Fibroblast of peridontal ligament (primary cell): ENCODE results near the gene SND1.

Experiments used
- DNase-seq: peaks from one replicate; pipeline ENCODE4 v3.0.0-alpha.2; 2010; ENCODE audit errors: extremely low read depth

SND1 gene

DNA sequence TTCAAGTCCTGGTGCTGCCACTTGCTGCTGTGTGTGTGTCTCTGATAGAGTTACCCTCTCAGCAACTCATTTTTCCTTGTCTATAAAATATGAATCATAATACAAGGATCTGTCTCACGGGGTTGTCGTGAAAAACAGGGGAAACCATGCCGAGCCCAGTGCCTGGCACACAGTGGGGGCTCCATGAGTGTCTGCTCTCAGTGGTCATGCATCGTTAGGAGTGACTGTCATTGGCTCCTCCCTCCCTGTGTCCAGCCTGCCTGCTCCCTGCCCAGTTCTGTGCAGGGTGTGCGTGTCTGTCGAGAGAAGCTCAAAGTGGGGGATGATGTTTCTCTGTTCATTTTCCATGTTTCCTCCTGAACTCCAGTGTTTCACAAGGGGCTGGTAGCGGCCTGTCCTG is 462.8 kb downstream of the SND1 start:
- DNase-seq, result no peak

DNA sequence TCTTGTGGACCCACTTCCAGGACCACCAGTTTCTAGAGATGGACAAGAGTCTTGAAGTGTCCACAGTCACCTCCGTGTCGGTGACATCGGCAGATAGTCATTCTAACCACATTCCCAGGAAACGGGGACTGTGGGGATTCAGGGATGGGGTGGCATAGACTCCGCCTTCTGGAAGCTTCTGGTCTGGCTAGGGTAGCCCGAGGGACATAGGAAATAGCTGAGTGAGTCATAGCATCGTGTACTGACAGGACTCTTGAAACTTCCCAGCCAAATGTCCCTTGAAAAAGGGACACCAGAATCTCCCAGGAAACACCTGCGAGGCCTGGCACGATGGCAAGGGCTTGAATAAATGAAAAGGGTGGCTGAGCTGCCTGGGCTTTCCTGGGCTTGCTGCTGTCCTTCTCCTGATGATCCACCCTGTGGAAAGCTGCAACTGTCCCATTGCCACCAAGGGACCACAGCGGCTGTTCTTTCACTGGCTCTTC is 463.4 kb downstream of the SND1 start:
- no peak for DNase-seq

DNA sequence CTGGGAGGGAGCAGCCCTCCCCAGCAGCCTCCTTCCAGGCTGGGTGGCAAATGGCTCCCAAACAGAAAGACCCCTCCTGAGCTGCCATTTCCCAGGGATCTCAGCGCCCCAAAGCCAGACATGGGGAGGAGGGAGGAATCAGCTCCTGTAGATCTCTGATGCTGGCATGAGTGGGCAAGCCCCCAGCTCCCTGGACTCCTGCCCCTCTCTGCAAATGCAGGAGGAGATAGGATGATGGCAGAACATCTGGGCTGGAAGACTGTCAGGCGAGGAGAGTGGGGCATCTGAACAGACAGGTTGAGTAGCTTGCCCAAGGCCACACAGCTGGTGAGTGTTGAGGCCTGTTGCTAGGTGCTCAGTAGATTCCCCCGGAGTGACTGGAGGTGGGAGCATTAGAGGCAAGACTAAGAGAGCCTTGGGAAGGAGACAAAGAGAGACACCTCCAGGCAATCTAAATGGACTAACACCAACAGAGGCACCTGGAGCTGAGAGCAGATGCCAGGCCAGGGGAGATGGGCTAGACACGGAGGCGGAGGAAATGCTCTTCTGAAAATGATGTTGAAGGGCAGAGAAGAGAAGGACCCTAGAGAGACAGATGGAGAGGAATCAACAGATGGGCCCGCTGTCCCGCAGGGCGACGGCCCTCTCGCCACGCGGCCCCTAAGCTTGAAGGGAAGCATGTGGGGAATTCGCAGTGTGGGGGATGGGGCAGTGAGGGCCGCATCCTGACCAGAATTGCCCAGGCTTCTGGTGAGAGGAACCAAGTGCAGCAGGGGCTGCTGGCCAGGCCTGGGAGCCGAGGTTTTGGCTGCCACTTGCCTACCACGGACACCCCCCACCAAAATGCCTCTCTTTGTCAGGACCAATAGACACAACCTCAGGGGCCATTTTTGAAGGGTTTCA is 464.1 kb downstream of the SND1 start:
- no peak for DNase-seq

GRCh38 chr7:128116740-128117139 is 464.7 kb downstream of the SND1 start:
- DNase-seq, result no peak

DNA sequence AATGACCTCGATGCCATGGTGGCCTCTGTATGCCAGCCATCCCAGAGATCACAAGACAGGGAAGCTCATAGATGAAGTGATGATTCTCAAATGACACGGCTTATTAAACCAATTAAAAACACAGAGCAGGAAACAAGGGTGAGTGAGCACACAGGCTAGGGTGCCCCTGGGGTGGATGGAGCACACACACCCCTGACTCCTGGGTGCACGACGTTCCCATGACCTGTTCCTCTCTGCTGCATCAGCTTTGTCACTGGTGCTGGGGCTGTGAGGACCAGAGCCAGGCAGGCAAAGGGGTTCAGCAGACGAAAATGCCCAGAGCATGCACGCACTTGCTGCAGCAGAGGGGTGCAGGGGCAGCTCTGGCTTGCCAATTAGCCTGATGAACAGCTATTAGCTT is 465.7 kb downstream of the SND1 start:
- DNase-seq, result no peak

- no peak for DNase-seq
Observed at GRCh38 chr7:128119036-128119435, 467.0 kb downstream of the SND1 start.

DNA sequence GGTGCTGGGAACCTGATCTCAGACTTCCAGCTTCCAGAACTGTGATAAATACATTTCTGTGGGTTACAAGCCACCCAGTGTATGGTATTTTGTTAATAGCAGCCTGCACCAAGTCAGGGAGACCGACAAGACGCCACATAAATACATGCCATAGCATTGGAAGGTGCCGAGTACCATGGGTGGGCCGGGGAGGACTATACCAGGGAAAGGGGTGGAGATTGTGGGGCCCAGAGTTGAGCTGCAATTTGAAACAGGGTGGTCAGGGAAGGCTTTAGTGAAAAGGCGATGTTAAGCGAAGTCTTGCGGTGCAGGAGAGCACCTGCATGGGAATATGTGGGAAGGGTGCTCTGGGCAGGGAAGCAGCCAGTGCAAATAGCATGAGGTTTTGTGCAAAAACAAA is 468.1 kb downstream of the SND1 start:
- DNase-seq, result no peak

DNA sequence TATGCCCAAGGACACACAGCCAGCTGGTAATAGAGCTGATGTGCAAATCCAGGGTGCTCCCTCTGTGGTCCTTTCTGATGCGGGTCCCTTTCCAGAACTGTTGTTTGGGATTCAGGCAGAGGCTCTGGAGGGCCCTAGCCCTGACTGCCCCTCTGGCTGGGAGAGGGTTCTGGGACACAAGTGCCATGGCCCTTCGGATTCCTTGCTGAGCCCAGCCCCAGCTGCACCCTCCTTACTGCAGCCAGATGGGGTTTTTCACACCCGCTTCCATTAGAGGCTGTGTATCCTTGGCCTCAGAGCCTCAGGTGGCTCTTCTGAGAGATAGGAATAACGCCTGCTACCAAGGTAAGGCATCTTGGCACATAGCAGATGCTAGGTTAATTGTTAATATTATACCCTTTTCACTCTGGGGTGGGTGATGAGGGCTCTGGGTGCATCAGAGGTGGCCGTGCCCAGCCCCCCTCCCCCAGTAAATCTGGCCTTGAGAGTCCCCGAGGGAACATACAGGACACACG is 469.0 kb downstream of the SND1 start:
- no peak for DNase-seq

GRCh38 chr7:128121711-128122530 is 469.9 kb downstream of the SND1 start:
- peak; percentile 26 for DNase-seq

DNA sequence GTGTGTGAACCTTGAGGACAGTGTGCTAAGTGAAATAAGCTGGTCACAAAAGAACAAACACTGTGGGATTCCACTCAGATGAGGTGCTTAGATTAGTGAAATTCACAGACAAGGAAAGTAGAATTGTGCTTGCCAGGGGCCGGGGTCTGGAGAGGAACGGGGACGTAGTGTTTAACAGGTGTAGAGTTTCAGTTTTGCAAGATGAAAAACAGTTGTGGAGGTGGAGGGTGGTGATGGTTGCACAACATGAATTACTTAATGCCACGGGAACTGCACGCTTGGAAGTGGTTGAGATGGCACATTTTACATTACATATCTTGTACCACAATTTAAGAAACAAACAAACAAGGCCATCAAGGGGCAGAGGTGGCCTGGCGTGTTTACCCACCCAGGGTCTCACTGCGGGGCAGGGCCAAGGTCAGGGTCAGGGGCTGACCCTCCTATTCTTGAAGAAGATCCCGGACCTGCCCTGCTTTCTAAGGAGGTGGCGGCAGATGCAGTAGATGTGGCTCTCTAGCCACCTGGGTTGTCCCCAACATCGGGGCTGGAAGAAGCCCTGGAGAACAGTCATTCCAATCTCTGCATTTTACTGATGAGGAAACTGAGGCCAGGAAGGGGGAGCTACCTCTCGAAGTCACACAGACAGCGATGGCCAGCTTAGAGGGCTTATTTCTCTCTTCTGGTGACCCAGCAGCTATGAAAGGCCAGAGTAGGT is 470.7 kb downstream of the SND1 start:
- DNase-seq, result no peak

GRCh38 chr7:128123291-128124037 is 471.5 kb downstream of the SND1 start:
- no peak for DNase-seq

- DNase-seq, result no peak
Observed at GRCh38 chr7:128124786-128125185, 472.8 kb downstream of the SND1 start.

DNA sequence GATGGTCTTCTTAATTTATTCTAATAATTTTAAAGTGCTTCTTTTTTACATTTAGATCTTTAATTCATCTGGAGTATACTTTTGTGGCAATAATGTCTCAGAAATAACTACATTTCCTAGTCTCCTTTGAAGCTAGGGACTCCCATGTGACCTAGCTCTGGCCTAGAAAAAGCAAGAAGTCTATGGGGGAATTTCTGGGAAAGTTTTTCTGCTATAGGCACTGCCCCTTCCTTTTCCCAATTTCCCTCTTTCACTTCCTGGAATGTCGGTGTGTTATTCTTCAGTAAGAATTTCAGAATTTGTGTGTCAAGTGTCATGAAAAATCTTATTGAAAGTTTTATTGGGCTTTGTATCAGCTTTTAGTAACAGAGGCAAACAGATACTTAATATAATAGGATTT is 473.8 kb downstream of the SND1 start:
- no peak for DNase-seq

DNA sequence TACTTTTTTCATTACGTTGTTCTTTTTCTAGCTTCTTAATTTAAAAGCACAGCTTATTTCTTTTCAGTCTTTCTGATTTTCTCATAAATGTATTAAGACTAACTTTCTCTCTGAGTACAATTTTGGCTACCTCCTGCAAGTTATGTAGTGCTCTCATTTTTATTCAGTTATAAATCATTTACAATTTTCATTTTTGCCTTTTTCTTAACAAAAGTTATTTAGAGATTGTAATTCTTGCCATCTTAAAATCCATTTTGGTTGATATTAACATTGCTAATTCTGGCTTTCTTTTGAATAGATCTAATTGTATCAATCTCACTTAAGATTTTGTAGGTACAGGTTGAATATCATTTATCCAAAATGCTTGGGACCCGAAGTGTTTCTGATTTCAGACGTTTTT is 476.4 kb downstream of the SND1 start:
- DNase-seq, result no peak

DNA sequence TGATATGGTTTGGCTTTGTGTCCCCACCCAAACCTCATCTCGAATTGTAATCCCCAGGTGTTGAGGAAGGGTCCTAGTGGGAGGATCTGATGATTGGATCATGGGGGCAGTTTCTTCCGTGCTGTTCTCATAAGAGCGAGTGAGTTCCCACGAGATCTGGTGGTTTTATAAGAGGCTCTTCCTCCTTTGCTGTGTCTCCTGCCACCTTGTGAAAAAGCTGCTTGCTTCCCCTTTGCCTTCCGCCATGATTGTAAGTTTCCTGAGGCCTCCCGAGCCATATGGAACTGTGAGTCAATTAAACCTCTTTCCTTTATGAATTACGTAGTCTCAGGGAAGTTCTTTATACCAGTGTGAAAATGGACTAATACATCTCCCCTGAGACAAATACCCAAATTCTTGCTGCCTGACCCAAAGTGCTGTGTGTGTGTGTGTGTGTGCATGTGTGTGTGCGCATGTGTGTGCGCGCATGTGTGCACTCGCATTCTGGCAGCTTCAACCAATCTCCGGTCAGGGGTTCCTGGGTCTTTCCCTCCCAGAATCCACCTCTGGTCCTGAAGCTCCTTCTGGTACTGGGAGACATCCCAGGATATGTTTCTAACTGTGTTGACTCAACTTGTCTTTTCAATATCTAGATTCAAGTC is 477.4 kb downstream of the SND1 start:
- no peak for DNase-seq

GRCh38 chr7:128131115-128131514 is 479.1 kb downstream of the SND1 start:
- DNase-seq, result no peak

GRCh38 chr7:128131731-128132130 is 479.7 kb downstream of the SND1 start:
- DNase-seq, result no peak

DNA sequence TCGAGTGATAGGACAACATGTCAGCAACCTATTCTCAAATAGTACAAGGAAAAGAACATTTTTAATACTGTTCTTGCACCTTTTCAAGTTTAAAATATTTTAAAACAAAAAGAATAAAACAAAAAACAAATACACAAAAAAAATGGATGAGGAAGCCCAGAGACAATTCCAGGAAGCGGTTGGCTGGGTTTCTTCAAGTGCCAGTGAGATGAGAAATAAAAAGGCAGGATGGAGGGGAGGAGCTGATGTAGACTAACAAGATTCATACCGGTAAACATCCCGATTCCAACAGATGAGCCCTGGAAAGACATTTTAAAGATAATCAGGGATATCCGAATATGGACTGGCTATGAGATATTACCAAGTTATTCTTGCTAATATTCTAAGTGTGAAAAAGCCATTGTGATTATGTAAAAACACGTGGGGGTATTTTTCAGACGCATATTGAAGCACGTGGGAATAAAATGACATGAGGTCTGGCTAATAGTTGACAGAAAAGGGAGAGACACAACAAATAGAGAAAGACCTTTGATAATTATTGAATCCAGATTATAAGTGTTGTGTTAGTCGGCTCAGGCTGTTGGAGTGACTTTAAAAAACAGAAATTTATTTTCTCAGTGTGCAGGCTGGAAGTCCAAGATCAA is 480.6 kb downstream of the SND1 start:
- no peak for DNase-seq

GRCh38 chr7:128135159-128135514 is 483.1 kb downstream of the SND1 start:
- no peak for DNase-seq

DNA sequence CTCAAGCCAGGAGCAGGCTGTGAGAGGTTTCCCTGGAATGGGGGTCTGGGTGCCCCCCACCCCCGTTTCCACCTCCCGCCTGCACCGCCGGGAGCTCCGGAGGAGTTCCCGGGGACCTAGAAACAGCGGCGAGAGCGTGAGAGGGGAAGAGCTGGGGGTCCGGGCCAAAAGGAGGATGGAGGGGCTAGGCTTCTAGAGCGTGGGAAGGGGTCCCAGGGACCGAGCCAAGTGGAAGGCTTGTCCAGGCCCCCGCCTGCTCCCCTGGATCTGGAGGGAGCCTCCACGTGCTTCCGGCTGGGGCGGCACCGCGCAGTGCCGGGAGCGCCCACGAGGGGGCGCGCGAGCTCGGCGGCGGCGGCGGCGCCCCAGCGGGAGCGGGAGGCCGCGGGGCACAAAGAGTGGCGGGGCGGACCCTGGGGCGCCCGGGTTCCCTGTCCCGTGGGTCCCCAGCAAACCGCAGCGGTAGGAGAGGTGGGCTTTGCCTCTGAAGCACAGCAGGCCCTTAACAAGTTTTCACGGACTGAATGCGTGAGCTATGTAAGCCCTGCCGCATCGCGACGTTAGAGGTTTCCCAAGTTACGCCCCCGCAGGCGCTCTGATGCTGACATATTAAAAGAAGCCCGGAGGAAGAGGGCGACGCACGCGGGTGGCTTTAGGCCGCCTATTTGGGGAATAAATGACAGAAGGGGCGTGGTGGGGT is 483.7 kb downstream of the SND1 start:
- peak; percentile 39 for DNase-seq
